NB4 (cell line): ENCODE results near the gene GIPC2.
"Not testable (repeated sequence)": the region's sequence is repeated elsewhere in the genome, so short reads cannot be mapped to it uniquely, and the experiment has no call there.

ENCODE experiments used
- DNase-seq: peaks from one replicate; pipeline ENCODE4 v3.0.0; 2010; ENCODE audit warnings: low read depth
- H3K4me3 ChIP-seq: one replicate; pipeline ENCODE4 v1.5.1; 2011; ENCODE audit warnings: mild to moderate bottlenecking, low read depth, low read length, moderate library complexity
- CTCF ChIP-seq: IDR thresholded peaks from one replicate; pipeline ENCODE4 v1.5.1; 2012; ENCODE audit warnings: low read depth, low read length
- MYC ChIP-seq: IDR thresholded peaks from 2 replicates; pipeline ENCODE4 v1.6.1; 2011; ENCODE audit warnings: low read depth, low read length
- POLR2A ChIP-seq: IDR thresholded peaks from 2 replicates; pipeline ENCODE4 v1.6.1; 2011; ENCODE audit warnings: mild to moderate bottlenecking; ENCODE audit not compliant: insufficient read length; ENCODE audit errors: extremely low read depth
- TF ChIP-seq, protein P1 (sequence below): IDR thresholded peaks from 2 replicates; pipeline ENCODE4 v1.6.1; 2011; ENCODE audit warnings: low read depth, low read length

The GIPC2 gene

DNA sequence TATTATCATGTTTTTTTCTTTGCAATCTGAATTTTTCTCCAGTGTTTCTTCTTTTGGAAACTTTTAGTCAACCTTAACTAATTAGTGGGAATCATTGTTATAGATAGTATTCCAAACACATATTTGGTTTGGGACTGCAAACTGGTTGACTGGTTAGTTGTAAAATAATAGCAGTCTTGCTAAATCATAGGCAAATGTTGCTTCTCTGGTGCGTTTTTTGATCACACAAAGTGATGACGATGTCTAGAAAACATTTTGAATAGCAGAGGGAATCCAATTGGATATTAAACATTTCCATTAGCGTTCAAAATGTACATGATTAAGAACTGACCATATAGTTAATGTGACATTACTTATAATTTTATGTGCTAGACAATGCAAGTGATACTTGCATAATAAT lies 36.5 kb upstream of the GIPC2 start:
- TF ChIP-seq, protein P1, sequence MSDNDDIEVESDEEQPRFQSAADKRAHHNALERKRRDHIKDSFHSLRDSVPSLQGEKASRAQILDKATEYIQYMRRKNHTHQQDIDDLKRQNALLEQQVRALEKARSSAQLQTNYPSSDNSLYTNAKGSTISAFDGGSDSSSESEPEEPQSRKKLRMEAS = no peak
- TF ChIP-seq POLR2A (no peak), CTCF (no peak), MYC (no peak)
- H3K4me3 ChIP-seq = no peak overlapping the region
- DNase-seq = no peak

- no peak for DNase-seq
- H3K4me3 ChIP-seq = no peak overlapping the region
- TF ChIP-seq, protein P1 = no peak
- no peak for TF ChIP-seq MYC
- no peak for TF ChIP-seq POLR2A
- no peak for TF ChIP-seq CTCF
Measured at GRCh38 chr1:78009836-78010235, 35.9 kb upstream of the GIPC2 start.

DNA sequence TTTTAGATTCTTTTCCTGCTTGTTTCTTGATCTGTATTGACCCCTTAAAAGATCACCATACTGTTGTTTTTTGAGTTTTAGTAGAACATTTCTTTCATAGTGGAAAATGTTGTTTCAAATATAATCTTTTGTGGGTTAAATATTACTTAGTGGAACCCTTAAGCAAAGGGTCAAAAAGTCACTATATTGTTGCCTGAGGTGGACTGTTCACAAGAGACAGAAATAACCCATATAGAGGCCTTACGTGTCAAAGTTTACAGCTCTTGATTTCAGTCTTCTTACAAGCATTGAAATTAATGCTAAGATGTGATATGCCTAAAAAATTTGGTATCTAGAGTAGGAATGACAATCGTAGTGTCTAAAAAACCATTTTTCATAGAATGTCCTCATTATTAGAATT lies 34.7 kb upstream of the GIPC2 start:
- TF ChIP-seq MYC (no peak), CTCF (no peak), POLR2A (no peak)
- TF ChIP-seq, protein P1 = no peak
- no peak for DNase-seq

GRCh38 chr1:78015148-78015547 lies 30.6 kb upstream of the GIPC2 start:
- no peak for DNase-seq
- no peak for TF ChIP-seq POLR2A
- TF ChIP-seq CTCF = no peak
- TF ChIP-seq, protein P1 = no peak
- TF ChIP-seq MYC = no peak
- H3K4me3 ChIP-seq = no peak overlapping the region

More for the DNA sequence above, 34.7 kb upstream of the GIPC2 start:
- H3K4me3 ChIP-seq = no peak overlapping the region

DNA sequence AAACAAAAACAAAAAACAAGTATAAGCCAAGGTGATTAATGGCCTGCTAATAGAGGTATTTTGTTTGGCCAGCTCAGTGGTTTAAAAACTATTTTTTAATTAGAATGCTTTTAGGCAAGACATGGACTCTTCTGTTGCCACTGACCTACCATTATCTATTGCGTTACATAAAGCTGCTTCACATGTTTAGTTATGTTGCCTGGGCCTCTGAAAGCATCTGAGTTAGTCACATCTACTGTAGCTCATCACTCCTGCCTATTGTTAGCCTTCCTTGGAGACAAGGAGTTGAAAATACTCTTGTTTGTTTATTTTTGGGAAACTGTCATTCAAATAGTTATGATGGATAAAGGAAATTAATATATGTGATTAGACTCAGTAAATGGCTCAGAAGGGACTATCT lies 26.7 kb upstream of the GIPC2 start:
- no peak overlapping the region for H3K4me3 ChIP-seq

GRCh38 chr1:78021134-78021533 lies 24.6 kb upstream of the GIPC2 start:
- not testable (repeated sequence) for H3K4me3 ChIP-seq, DNase-seq

More for the DNA sequence above, 26.7 kb upstream of the GIPC2 start:
- DNase-seq = no peak
- TF ChIP-seq POLR2A (no peak), CTCF (no peak), MYC (no peak)
- TF ChIP-seq, protein P1 = no peak
